Thymus (tissue), 11 donors: Measurements from ENCODE around the gene PRPF8. TPM values are rescaled to one million over a fixed set of nuclear protein-coding genes. Genes with fewer than 3 reads are reported as not detected.

Source experiments
- DNase-seq, 9 donors: peaks; one replicate each; pipeline ENCODE4 v3.0.0-alpha.2; 2013; ENCODE audit warnings: low spot score in 9 of 9, low read depth in 6 of 9, missing footprints in 1 of 9
- H3K27ac ChIP-seq, 2 donors: one replicate each; pipeline ENCODE4 v1.5.1; 2013; ENCODE audit warnings: control low read depth in 1 of 2, low read depth in 1 of 2, low read length in 1 of 2, mild to moderate bottlenecking in 1 of 2, moderate library complexity in 1 of 2
- H3K27me3 ChIP-seq, 2 donors: one replicate each; pipeline ENCODE4 v1.5.1; 2013; ENCODE audit warnings: low read length in 1 of 2; ENCODE audit not compliant: control insufficient read depth in 2 of 2, insufficient read depth in 1 of 2
- H3K36me3 ChIP-seq, 2 donors: one replicate each; pipeline ENCODE4 v1.5.1; 2013; ENCODE audit warnings: low read length in 1 of 2, mild to moderate bottlenecking in 1 of 2, moderate library complexity in 1 of 2; ENCODE audit not compliant: control insufficient read depth in 2 of 2, insufficient read depth in 2 of 2
- H3K4me1 ChIP-seq, 2 donors: one replicate each; pipeline ENCODE4 v1.5.1; 2013; ENCODE audit warnings: low read length in 2 of 2; ENCODE audit not compliant: control insufficient read depth in 2 of 2, insufficient read depth in 2 of 2
- H3K4me3 ChIP-seq, 2 donors: one replicate each; pipeline ENCODE4 v1.5.1; 2013; ENCODE audit warnings: low read length in 2 of 2, control low read depth in 1 of 2, mild to moderate bottlenecking in 1 of 2
- H3K9me3 ChIP-seq, 2 donors: one replicate each; pipeline ENCODE4 v1.5.1; 2013; ENCODE audit warnings: low read length in 1 of 2, mild to moderate bottlenecking in 1 of 2; ENCODE audit not compliant: control insufficient read depth in 2 of 2, insufficient read depth in 1 of 2
- WGBS: extraction: QIAGEN DNeasy Blood & Tissue Kit; methylation state at CpG from one replicate; pipeline ENCODE4 v1.1.7; 2013; 5-methylcytosine and 5-hydroxymethylcytosine counted together
- polyA plus RNA-seq: library from polyadenylated mRNA; stranded (reverse); fragments of 200-250 nt; gene quantifications from one replicate; pipeline ENCODE4 v1.2.3, GENCODE V29; 2013
- total RNA-seq: library from RNA; stranded (reverse); fragments of 120-200 nt; gene quantifications from one replicate; pipeline ENCODE4 v1.2.4, GENCODE V29; 2013
- donor health status: healthy.

Gene PRPF8
- total and polyA plus RNA-seq, 2 donors = 86.2 to 106 TPM

GRCh38 chr17:1718362-1719165, 33.9 kb upstream of the PRPF8 start:
- no peak for DNase-seq
- 92% methylated on average over 19 of the region's 19 CpGs for WGBS
- H3K4me3 ChIP-seq = no peak overlapping the region

GRCh38 chr17:1716912-1717695, 32.4 kb upstream of the PRPF8 start:
- H3K27ac ChIP-seq = peak overlapping the region; percentile 94 to 98
- peak; percentile 79 to 97 (median 90) for DNase-seq
- peaks cover 2 to 5% of the 10 kb centered on the region in 2 donors for H3K36me3 ChIP-seq
- H3K27me3 ChIP-seq = peaks cover 34 to 38% of the 10 kb centered on the region in 2 donors
- H3K4me3 ChIP-seq = peak overlapping the region; percentile 69 to 84
- H3K9me3 ChIP-seq = peaks cover 0 to 2% of the 10 kb centered on the region in 2 donors
- peaks cover 15 to 56% of the 10 kb centered on the region in 2 donors for H3K4me1 ChIP-seq
- under 1% methylated on average over 13 of the region's 13 CpGs for WGBS

More at GRCh38 chr17:1718362-1719165, 33.9 kb upstream of the PRPF8 start:
- Histone ChIP-seq H3K9me3 (no peaks in the 10 kb centered on the region), H3K27me3 (peaks cover 19 to 23% of the 10 kb centered on the region in 2 donors), H3K36me3 (no peaks in the 10 kb centered on the region), H3K4me1 (peaks cover 23 to 62% of the 10 kb centered on the region in 2 donors), H3K27ac (peak overlapping the region in 1 of 2 donors; percentile 8)

- peaks cover 39 to 46% of the 10 kb centered on the region in 2 donors for H3K27me3 ChIP-seq
- peak overlapping the region; percentile 94 to 98 for H3K27ac ChIP-seq
- H3K4me1 ChIP-seq = peaks cover 15 to 55% of the 10 kb centered on the region in 2 donors
- H3K36me3 ChIP-seq = peaks cover 2 to 5% of the 10 kb centered on the region in 2 donors
- peaks cover 0 to 2% of the 10 kb centered on the region in 2 donors for H3K9me3 ChIP-seq
- peak overlapping the region; percentile 84 to 86 for H3K4me3 ChIP-seq
- DNase-seq = peak; percentile 98 to 100 (median 100)
- under 1% methylated on average over 70 of the region's 70 CpGs for WGBS
Measured at GRCh38 chr17:1716076-1716911, 31.6 kb upstream of the PRPF8 start.

- WGBS = under 1% methylated on average over 22 of the region's 23 CpGs
- peaks cover 39 to 51% of the 10 kb centered on the region in 2 donors for H3K27me3 ChIP-seq
- peaks cover 2 to 5% of the 10 kb centered on the region in 2 donors for H3K36me3 ChIP-seq
- H3K4me1 ChIP-seq = peaks cover 15 to 56% of the 10 kb centered on the region in 2 donors
- peaks cover 0 to 2% of the 10 kb centered on the region in 2 donors for H3K9me3 ChIP-seq
- H3K27ac ChIP-seq = peak overlapping the region; percentile 41 to 89
- no peak for DNase-seq
- peak overlapping the region; percentile 63 to 86 for H3K4me3 ChIP-seq
Measured at GRCh38 chr17:1715803-1716075, 31.1 kb upstream of the PRPF8 start.

- 6% methylated on average over 32 of the region's 32 CpGs for WGBS
- H3K27me3 ChIP-seq = peaks cover 41 to 57% of the 10 kb centered on the region in 2 donors
- peaks cover 2 to 5% of the 10 kb centered on the region in 2 donors for H3K36me3 ChIP-seq
- peak overlapping the region; percentile 53 to 88 for H3K27ac ChIP-seq
- DNase-seq = no peak
- peaks cover 0 to 2% of the 10 kb centered on the region in 2 donors for H3K9me3 ChIP-seq
- peak overlapping the region; percentile 63 to 86 for H3K4me3 ChIP-seq
- H3K4me1 ChIP-seq = peaks cover 17 to 56% of the 10 kb centered on the region in 2 donors
Measured at GRCh38 chr17:1714980-1715802, 30.5 kb upstream of the PRPF8 start.

GRCh38 chr17:1714427-1714979, 29.8 kb upstream of the PRPF8 start:
- Histone ChIP-seq H3K27ac (peak overlapping the region; percentile 53 to 88), H3K4me1 (peaks cover 17 to 58% of the 10 kb centered on the region in 2 donors), H3K27me3 (peaks cover 48 to 64% of the 10 kb centered on the region in 2 donors), H3K4me3 (peak overlapping the region in 1 of 2 donors; percentile 86), H3K36me3 (peaks cover 2 to 5% of the 10 kb centered on the region in 2 donors), H3K9me3 (peaks cover 0 to 2% of the 10 kb centered on the region in 2 donors)
- DNase-seq = peak in 1 of 9 donors; percentile 43
- WGBS = 13% methylated on average over 19 of the region's 19 CpGs

GRCh38 chr17:1713878-1714426, 29.3 kb upstream of the PRPF8 start:
- no peak for DNase-seq
- H3K27me3 ChIP-seq = peaks cover 54 to 69% of the 10 kb centered on the region in 2 donors
- no peak overlapping the region for H3K4me3 ChIP-seq
- 20% methylated on average over 11 of the region's 11 CpGs for WGBS
- peaks cover 0 to 2% of the 10 kb centered on the region in 2 donors for H3K9me3 ChIP-seq
- peaks cover 17 to 61% of the 10 kb centered on the region in 2 donors for H3K4me1 ChIP-seq
- H3K36me3 ChIP-seq = peaks cover 2 to 5% of the 10 kb centered on the region in 2 donors
- H3K27ac ChIP-seq = peak overlapping the region in 1 of 2 donors; percentile 28
